Measurements from ENCODE around the gene ARSB.

The ARSB gene

GRCh38 chr5:78821536-78822021, 163.5 kb downstream of the ARSB start:
- H3K4me3 ChIP-seq (ENCODE audit: control insufficient read depth in 1 of 7, extremely low read depth in 1 of 7, insufficient read depth in 4 of 7, low read depth in 2 of 7, low read length in 6 of 7): no peak overlapping the region
- CTCF ChIA-PET: no interaction called here
- H3K36me3 ChIP-seq (ENCODE audit: control insufficient read depth in 4 of 4, insufficient read depth in 4 of 4, low read length in 3 of 4): peaks cover 0 to 2% (median under 1%) of the 10 kb centered on the region in 4 experiments
- H3K27ac ChIP-seq (ENCODE audit: insufficient read depth in 1 of 2, low read depth in 1 of 2, low read length in 2 of 2, poor library complexity in 1 of 2, severe bottlenecking in 2 of 2): no peak overlapping the region
- no peaks in the 10 kb centered on the region for H3K27me3 ChIP-seq (replicated peaks in 2 of 5; ENCODE audit: control insufficient read depth in 4 of 5, insufficient read depth in 5 of 5, low read length in 4 of 5)
- POLR2A ChIA-PET: no interaction called here
- no peaks in the 10 kb centered on the region for H3K9me3 ChIP-seq (ENCODE audit: control extremely low read depth in 1 of 5, control insufficient read depth in 4 of 5, insufficient read depth in 2 of 5, low read depth in 1 of 5, low read length in 4 of 5)
- peaks cover 0 to 3% (median 1%) of the 10 kb centered on the region in 4 experiments for H3K4me1 ChIP-seq (ENCODE audit: control extremely low read depth in 1 of 4, control insufficient read depth in 4 of 4, insufficient read depth in 4 of 4, low read length in 3 of 4)
- DNase-seq: no peak
- 100% methylated on average over 2 of the region's 2 CpGs for WGBS (ENCODE audit: insufficient coverage)

DNA sequence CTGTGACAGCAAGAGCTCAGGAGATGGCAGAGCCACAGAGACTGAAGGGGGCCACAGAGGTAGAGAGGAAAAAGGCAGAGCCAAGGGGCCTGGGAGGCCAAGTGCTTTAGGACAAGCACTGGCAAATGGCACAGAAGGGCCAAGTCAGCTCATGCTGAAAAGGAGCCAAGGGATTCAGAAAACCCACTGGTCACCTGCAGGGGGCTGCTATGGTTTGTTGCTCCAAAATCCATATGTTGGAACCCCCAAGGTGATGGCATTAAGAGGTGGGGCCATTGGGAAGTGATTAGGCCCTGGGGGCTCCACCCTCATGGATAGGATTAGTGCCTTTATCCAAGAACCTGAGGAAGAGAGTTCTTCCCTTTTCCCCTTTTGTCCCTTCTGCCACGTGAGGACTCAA, 165.4 kb downstream of the ARSB start:
- no peak overlapping the region for H3K4me3 ChIP-seq (ENCODE audit: control insufficient read depth in 1 of 7, extremely low read depth in 1 of 7, insufficient read depth in 4 of 7, low read depth in 2 of 7, low read length in 6 of 7)
- POLR2A ChIA-PET: no interaction called here
- H3K4me1 ChIP-seq (ENCODE audit: control extremely low read depth in 1 of 4, control insufficient read depth in 4 of 4, insufficient read depth in 4 of 4, low read length in 3 of 4): no peaks in the 10 kb centered on the region
- H3K36me3 ChIP-seq (ENCODE audit: control insufficient read depth in 4 of 4, insufficient read depth in 4 of 4, low read length in 3 of 4): peaks cover 0 to 16% (median 2%) of the 10 kb centered on the region in 4 experiments
- H3K9me3 ChIP-seq (ENCODE audit: control extremely low read depth in 1 of 5, control insufficient read depth in 4 of 5, insufficient read depth in 2 of 5, low read depth in 1 of 5, low read length in 4 of 5): no peaks in the 10 kb centered on the region
- no CpG with 5 or more reads among the region's 1 CpG for WGBS (ENCODE audit: insufficient coverage)
- H3K27me3 ChIP-seq (replicated peaks in 2 of 5; ENCODE audit: control insufficient read depth in 4 of 5, insufficient read depth in 5 of 5, low read length in 4 of 5): no peaks in the 10 kb centered on the region
- no peak for DNase-seq
- CTCF ChIA-PET: no interaction called here
- no peak overlapping the region for H3K27ac ChIP-seq (ENCODE audit: insufficient read depth in 1 of 2, low read depth in 1 of 2, low read length in 2 of 2, poor library complexity in 1 of 2, severe bottlenecking in 2 of 2)

- Histone ChIP-seq H3K4me1 (ENCODE audit: control extremely low read depth in 1 of 4, control insufficient read depth in 4 of 4, insufficient read depth in 4 of 4, low read length in 3 of 4) (no peaks in the 10 kb centered on the region), H3K36me3 (ENCODE audit: control insufficient read depth in 4 of 4, insufficient read depth in 4 of 4, low read length in 3 of 4) (peaks cover 0 to 16% (median 2%) of the 10 kb centered on the region in 4 experiments), H3K27ac (ENCODE audit: insufficient read depth in 1 of 2, low read depth in 1 of 2, low read length in 2 of 2, poor library complexity in 1 of 2, severe bottlenecking in 2 of 2) (no peak overlapping the region), H3K9me3 (ENCODE audit: control extremely low read depth in 1 of 5, control insufficient read depth in 4 of 5, insufficient read depth in 2 of 5, low read depth in 1 of 5, low read length in 4 of 5) (no peaks in the 10 kb centered on the region), H3K27me3 (replicated peaks in 2 of 5; ENCODE audit: control insufficient read depth in 4 of 5, insufficient read depth in 5 of 5, low read length in 4 of 5) (no peaks in the 10 kb centered on the region), H3K4me3 (ENCODE audit: control insufficient read depth in 1 of 7, extremely low read depth in 1 of 7, insufficient read depth in 4 of 7, low read depth in 2 of 7, low read length in 6 of 7) (no peak overlapping the region)
- ChIA-PET POLR2A (no interaction called here), CTCF (no interaction called here)
- no peak for DNase-seq
- 100% methylated on average over 1 of the region's 3 CpGs for WGBS (ENCODE audit: insufficient coverage)
Measured at GRCh38 chr5:78819166-78819565, 165.9 kb downstream of the ARSB start.

DNA sequence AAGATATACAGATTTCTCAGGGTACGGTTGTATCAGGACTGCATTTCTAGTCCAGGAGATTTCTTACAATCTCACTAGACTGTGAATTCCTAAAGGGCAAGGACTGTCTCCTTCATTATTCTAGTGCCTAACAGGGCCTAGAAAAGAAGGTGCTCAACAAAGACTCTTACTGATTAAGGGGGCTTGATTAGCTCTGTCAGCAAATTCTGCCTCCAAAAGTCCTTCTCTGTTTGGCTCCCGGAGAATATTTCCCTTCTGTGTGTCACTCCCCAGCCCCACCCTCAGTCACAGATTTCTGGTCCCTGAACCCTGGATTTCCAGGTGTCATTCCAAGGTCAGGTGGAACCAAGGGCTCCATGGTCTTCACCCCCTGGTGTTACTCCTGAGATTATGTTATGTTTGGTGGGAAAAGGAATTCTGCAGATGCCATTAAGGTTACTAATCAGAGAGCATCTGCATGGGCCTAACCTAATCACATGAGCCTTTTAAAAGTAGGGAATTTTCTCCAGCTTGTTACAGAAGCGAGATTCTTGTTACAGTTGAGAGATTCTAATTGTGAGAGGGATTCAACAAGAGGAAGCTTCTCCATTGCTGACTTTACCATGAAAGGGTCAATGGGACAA, 168.9 kb downstream of the ARSB start:
- CTCF ChIA-PET: no interaction called here
- DNase-seq: no peak
- 100% methylated on average over 2 of the region's 3 CpGs for WGBS (ENCODE audit: insufficient coverage)

DNA sequence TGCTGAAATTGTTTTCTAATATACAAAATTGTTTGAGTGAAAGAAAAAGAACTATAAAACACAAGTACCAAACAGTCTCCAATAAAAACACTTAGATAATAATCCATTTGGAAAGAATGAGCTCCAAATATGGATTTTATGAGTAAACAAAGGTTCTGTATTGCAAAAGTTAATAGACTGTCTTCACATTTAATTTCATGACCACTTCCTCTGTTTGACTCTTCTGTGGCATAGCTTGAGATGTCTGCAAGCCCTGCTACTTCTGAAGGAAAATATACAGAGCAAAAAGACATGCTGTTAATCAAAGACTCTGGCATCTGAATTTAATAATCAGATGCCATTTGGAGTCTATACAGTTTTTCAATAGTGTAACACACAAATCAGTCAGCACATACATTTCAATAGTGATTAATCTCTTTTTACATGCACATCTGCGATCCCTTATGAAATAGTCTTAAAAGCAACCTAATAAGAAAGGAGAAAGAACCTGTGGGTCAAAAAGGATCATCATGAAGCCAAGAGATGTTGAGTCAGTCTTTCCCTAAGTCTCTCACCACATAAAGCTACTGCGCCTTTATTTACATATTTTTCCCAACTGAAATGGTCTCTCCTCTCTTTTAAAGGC, 171.1 kb downstream of the ARSB start:
- POLR2A ChIA-PET: no interaction called here
- CTCF ChIA-PET: no interaction called here
- H3K9me3 ChIP-seq (ENCODE audit: control extremely low read depth in 1 of 5, control insufficient read depth in 4 of 5, insufficient read depth in 2 of 5, low read depth in 1 of 5, low read length in 4 of 5): no peaks in the 10 kb centered on the region

More for the DNA sequence above, 168.9 kb downstream of the ARSB start:
- H3K9me3 ChIP-seq (ENCODE audit: control extremely low read depth in 1 of 5, control insufficient read depth in 4 of 5, insufficient read depth in 2 of 5, low read depth in 1 of 5, low read length in 4 of 5): no peaks in the 10 kb centered on the region
- H3K4me1 ChIP-seq (ENCODE audit: control extremely low read depth in 1 of 4, control insufficient read depth in 4 of 4, insufficient read depth in 4 of 4, low read length in 3 of 4): no peaks in the 10 kb centered on the region
- no peaks in the 10 kb centered on the region for H3K27me3 ChIP-seq (replicated peaks in 2 of 5; ENCODE audit: control insufficient read depth in 4 of 5, insufficient read depth in 5 of 5, low read length in 4 of 5)
- H3K27ac ChIP-seq (ENCODE audit: insufficient read depth in 1 of 2, low read depth in 1 of 2, low read length in 2 of 2, poor library complexity in 1 of 2, severe bottlenecking in 2 of 2): no peak overlapping the region
- peaks cover 0 to 16% (median 2%) of the 10 kb centered on the region in 4 experiments for H3K36me3 ChIP-seq (ENCODE audit: control insufficient read depth in 4 of 4, insufficient read depth in 4 of 4, low read length in 3 of 4)
- no peak overlapping the region for H3K4me3 ChIP-seq (ENCODE audit: control insufficient read depth in 1 of 7, extremely low read depth in 1 of 7, insufficient read depth in 4 of 7, low read depth in 2 of 7, low read length in 6 of 7)
- POLR2A ChIA-PET: no interaction called here

DNA sequence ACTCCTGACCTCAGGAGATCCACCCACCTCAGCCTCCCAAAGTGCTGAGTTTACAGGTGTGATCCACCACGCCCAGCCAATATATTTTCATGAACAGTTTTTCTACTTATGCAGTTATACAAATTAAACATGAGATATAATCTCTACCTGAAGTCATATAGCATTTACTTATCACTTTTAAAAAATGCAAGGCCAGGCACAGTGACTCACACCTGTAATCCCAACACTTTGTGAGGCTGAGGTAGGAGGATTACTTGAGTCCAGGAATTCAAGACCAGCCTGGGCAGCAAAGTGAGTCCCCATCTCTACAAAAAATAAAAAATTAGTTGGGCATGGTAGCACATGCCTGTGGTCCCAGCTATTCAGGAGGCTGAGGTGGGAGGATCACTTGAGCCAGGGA, 171.8 kb downstream of the ARSB start:
- Histone ChIP-seq H3K9me3 (ENCODE audit: control extremely low read depth in 1 of 5, control insufficient read depth in 4 of 5, insufficient read depth in 2 of 5, low read depth in 1 of 5, low read length in 4 of 5) (no peaks in the 10 kb centered on the region), H3K36me3 (ENCODE audit: control insufficient read depth in 4 of 4, insufficient read depth in 4 of 4, low read length in 3 of 4) (peaks cover 0 to 16% (median 2%) of the 10 kb centered on the region in 4 experiments), H3K27me3 (replicated peaks in 2 of 5; ENCODE audit: control insufficient read depth in 4 of 5, insufficient read depth in 5 of 5, low read length in 4 of 5) (no peaks in the 10 kb centered on the region), H3K27ac (ENCODE audit: insufficient read depth in 1 of 2, low read depth in 1 of 2, low read length in 2 of 2, poor library complexity in 1 of 2, severe bottlenecking in 2 of 2) (no peak overlapping the region), H3K4me3 (ENCODE audit: control insufficient read depth in 1 of 7, extremely low read depth in 1 of 7, insufficient read depth in 4 of 7, low read depth in 2 of 7, low read length in 6 of 7) (no peak overlapping the region), H3K4me1 (ENCODE audit: control extremely low read depth in 1 of 4, control insufficient read depth in 4 of 4, insufficient read depth in 4 of 4, low read length in 3 of 4) (no peaks in the 10 kb centered on the region)
- no peak for DNase-seq
- ChIA-PET CTCF (no interaction called here), POLR2A (no interaction called here)
- WGBS (ENCODE audit: insufficient coverage): no CpG with 5 or more reads among the region's 1 CpG

More for the DNA sequence above, 171.1 kb downstream of the ARSB start:
- 100% methylated on average over 2 of the region's 2 CpGs for WGBS (ENCODE audit: insufficient coverage)
- Histone ChIP-seq H3K4me1 (ENCODE audit: control extremely low read depth in 1 of 4, control insufficient read depth in 4 of 4, insufficient read depth in 4 of 4, low read length in 3 of 4) (no peaks in the 10 kb centered on the region), H3K36me3 (ENCODE audit: control insufficient read depth in 4 of 4, insufficient read depth in 4 of 4, low read length in 3 of 4) (peaks cover 0 to 16% (median 2%) of the 10 kb centered on the region in 4 experiments), H3K27ac (ENCODE audit: insufficient read depth in 1 of 2, low read depth in 1 of 2, low read length in 2 of 2, poor library complexity in 1 of 2, severe bottlenecking in 2 of 2) (no peak overlapping the region), H3K4me3 (ENCODE audit: control insufficient read depth in 1 of 7, extremely low read depth in 1 of 7, insufficient read depth in 4 of 7, low read depth in 2 of 7, low read length in 6 of 7) (no peak overlapping the region), H3K27me3 (replicated peaks in 2 of 5; ENCODE audit: control insufficient read depth in 4 of 5, insufficient read depth in 5 of 5, low read length in 4 of 5) (no peaks in the 10 kb centered on the region)
- DNase-seq: no peak

DNA sequence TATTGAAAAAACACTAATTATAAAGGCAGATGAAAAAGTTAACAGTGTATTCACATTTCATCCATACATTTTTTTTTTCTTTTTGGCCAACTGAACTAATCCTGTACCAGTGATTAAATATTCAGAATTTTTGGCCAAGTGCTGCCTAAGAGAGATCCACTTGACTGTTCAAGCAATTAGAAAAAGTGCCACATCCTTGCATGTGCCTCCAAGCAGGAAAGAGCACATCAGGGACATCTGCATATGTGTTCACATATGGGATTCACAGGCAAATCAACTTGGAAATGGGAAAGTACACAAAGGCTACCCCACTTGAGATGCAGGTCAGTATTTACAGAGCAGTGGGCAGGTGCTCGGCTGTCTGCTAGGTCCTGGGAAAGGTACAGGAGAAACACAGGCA, 173.2 kb downstream of the ARSB start:
- Histone ChIP-seq H3K27me3 (replicated peaks in 2 of 5; ENCODE audit: control insufficient read depth in 4 of 5, insufficient read depth in 5 of 5, low read length in 4 of 5) (no peaks in the 10 kb centered on the region), H3K36me3 (ENCODE audit: control insufficient read depth in 4 of 4, insufficient read depth in 4 of 4, low read length in 3 of 4) (peaks cover 0 to 16% (median 3%) of the 10 kb centered on the region in 4 experiments), H3K4me3 (ENCODE audit: control insufficient read depth in 1 of 7, extremely low read depth in 1 of 7, insufficient read depth in 4 of 7, low read depth in 2 of 7, low read length in 6 of 7) (no peak overlapping the region), H3K9me3 (ENCODE audit: control extremely low read depth in 1 of 5, control insufficient read depth in 4 of 5, insufficient read depth in 2 of 5, low read depth in 1 of 5, low read length in 4 of 5) (no peaks in the 10 kb centered on the region), H3K4me1 (ENCODE audit: control extremely low read depth in 1 of 4, control insufficient read depth in 4 of 4, insufficient read depth in 4 of 4, low read length in 3 of 4) (no peaks in the 10 kb centered on the region), H3K27ac (ENCODE audit: insufficient read depth in 1 of 2, low read depth in 1 of 2, low read length in 2 of 2, poor library complexity in 1 of 2, severe bottlenecking in 2 of 2) (no peak overlapping the region)
- 88% methylated on average over 1 of the region's 1 CpG for WGBS (ENCODE audit: insufficient coverage)
- ChIA-PET CTCF (no interaction called here), POLR2A (no interaction called here)
- no peak for DNase-seq

Measured in common myeloid progenitor, CD34-positive (primary cell).